Smooth muscle cell (in vitro differentiated cells): Measurements from ENCODE around the gene ROGDI. TPM values are rescaled to one million over a fixed set of nuclear protein-coding genes. Genes with fewer than 3 reads are reported as not detected.

Source experiments
- DNase-seq: peaks from one replicate; lab custom pipeline; 2025; ENCODE audit not compliant: unreplicated experiment; lab: John Stamatoyannopoulos, UW
- H2AFZ ChIP-seq: fragments of 200-600 bp; sonication (generic); 2 replicates; pipeline ENCODE4 v1.6.0; 2016; ENCODE audit warnings: antibody characterized with exemption, low read depth, mild to moderate bottlenecking
- H3F3A ChIP-seq: fragments of 200-600 bp; sonication (generic); 2 replicates; pipeline ENCODE4 v1.6.0; 2017; ENCODE audit warnings: antibody characterized with exemption, low read depth
- H3K27ac ChIP-seq: fragments of 200-600 bp; sonication (generic); 2 replicates; pipeline ENCODE4 v1.5.1; 2016; ENCODE audit warnings: low read depth, mild to moderate bottlenecking
- H3K27me3 ChIP-seq: fragments of 200-600 bp; sonication (generic); 2 replicates; pipeline ENCODE4 v1.6.1; 2016; ENCODE audit warnings: low read depth, mild to moderate bottlenecking
- H3K36me3 ChIP-seq: fragments of 200-600 bp; sonication (generic); 2 replicates; pipeline ENCODE4 v1.5.1; 2016; ENCODE audit warnings: low read depth
- H3K4me1 ChIP-seq: fragments of 200-600 bp; sonication (generic); 2 replicates; pipeline ENCODE4 v1.5.1; 2016; ENCODE audit warnings: low read depth
- H3K4me2 ChIP-seq: fragments of 200-600 bp; sonication (generic); 2 replicates; pipeline ENCODE4 v1.6.0; 2016; ENCODE audit warnings: mild to moderate bottlenecking
- H3K4me3 ChIP-seq: fragments of 200-600 bp; sonication (generic); 2 replicates; pipeline ENCODE4 v1.5.1; 2016; ENCODE audit warnings: mild to moderate bottlenecking
- H3K79me2 ChIP-seq: fragments of 200-600 bp; sonication (generic); 2 replicates; pipeline ENCODE4 v1.6.0; 2016; ENCODE audit warnings: low read depth, mild to moderate bottlenecking
- H3K9ac ChIP-seq: fragments of 200-600 bp; sonication (generic); 2 replicates; pipeline ENCODE4 v1.6.0; 2016; ENCODE audit warnings: low read depth
- H3K9me3 ChIP-seq: fragments of 200-600 bp; sonication (generic); replicated peaks from 2 replicates; pipeline ENCODE4 v1.5.1; 2016; ENCODE audit warnings: low read depth
- H4K20me1 ChIP-seq: fragments of 200-600 bp; sonication (generic); 2 replicates; pipeline ENCODE4 v1.6.0; 2016; ENCODE audit warnings: low read depth
- WGBS: methylation state at CpG from one replicate; pipeline ENCODE4 v1.1.7; 2016; ENCODE audit warnings: low lambda C conversion rate; 5-methylcytosine and 5-hydroxymethylcytosine counted together
- polyA plus RNA-seq: library from polyadenylated mRNA; unstranded; fragments of >200 nt; fragmentation: Nextera tagmentation; extraction: Ambion mirVana; gene quantifications from 2 replicates; pipeline ENCODE4 v1.2.1, GENCODE V29; 2016
- total RNA-seq: library from RNA; depleted of rRNA; stranded (reverse); fragments of >200 nt; gene quantifications from 2 replicates; pipeline ENCODE4 v1.2.3, GENCODE V29; 2014
- TF ChIP-seq, protein P1 (sequence below): fragments of 200-600 bp; sonication (generic); IDR thresholded peaks from 2 replicates; pipeline ENCODE4 v1.5.1; 2017; ENCODE audit warnings: borderline replicate concordance, mild to moderate bottlenecking, antibody characterized with exemption; ENCODE audit not compliant: insufficient read depth, poor library complexity, severe bottlenecking

Gene ROGDI
- total and polyA plus RNA-seq, 2 experiments from 2014 or later, result 21.6 to 45.6 TPM

DNA sequence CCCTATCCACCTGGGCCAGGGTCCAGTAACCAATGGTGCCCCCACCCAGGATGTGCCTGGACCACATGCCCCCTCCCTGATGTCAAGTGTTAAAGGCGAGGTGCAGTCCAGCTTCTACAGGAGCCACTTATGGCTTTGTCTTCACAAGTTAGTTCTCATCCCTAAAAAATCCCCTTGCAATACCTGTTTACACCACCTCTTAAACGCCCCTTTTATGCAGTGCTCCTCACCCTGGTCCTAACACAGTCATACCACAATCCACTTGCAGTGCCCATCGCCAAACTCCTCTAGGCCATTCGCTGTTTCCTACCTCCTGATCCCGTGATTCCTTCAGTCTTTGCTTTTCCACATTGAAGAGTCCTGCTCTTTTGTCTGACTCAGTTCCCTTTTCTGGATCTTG lies 37.5 kb upstream of the ROGDI start:
- Histone ChIP-seq H4K20me1 (peaks cover 45% of the 10 kb centered on the region), H3K79me2 (peaks cover 26% of the 10 kb centered on the region), H3K36me3 (peaks cover 15% of the 10 kb centered on the region), H3K4me3 (no peak overlapping the region), H2AFZ (no peak overlapping the region), H3K27me3 (no peaks in the 10 kb centered on the region), H3K9ac (no peak overlapping the region), H3K27ac (no peak overlapping the region), H3K4me1 (no peaks in the 10 kb centered on the region), H3K4me2 (no peak overlapping the region), H3K9me3 (no peaks in the 10 kb centered on the region), H3F3A (peaks cover 11% of the 10 kb centered on the region)
- TF ChIP-seq, protein P1, sequence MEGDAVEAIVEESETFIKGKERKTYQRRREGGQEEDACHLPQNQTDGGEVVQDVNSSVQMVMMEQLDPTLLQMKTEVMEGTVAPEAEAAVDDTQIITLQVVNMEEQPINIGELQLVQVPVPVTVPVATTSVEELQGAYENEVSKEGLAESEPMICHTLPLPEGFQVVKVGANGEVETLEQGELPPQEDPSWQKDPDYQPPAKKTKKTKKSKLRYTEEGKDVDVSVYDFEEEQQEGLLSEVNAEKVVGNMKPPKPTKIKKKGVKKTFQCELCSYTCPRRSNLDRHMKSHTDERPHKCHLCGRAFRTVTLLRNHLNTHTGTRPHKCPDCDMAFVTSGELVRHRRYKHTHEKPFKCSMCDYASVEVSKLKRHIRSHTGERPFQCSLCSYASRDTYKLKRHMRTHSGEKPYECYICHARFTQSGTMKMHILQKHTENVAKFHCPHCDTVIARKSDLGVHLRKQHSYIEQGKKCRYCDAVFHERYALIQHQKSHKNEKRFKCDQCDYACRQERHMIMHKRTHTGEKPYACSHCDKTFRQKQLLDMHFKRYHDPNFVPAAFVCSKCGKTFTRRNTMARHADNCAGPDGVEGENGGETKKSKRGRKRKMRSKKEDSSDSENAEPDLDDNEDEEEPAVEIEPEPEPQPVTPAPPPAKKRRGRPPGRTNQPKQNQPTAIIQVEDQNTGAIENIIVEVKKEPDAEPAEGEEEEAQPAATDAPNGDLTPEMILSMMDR, result no peak
- WGBS, result 95% methylated on average over 5 of the region's 5 CpGs
- no peak for DNase-seq

DNA sequence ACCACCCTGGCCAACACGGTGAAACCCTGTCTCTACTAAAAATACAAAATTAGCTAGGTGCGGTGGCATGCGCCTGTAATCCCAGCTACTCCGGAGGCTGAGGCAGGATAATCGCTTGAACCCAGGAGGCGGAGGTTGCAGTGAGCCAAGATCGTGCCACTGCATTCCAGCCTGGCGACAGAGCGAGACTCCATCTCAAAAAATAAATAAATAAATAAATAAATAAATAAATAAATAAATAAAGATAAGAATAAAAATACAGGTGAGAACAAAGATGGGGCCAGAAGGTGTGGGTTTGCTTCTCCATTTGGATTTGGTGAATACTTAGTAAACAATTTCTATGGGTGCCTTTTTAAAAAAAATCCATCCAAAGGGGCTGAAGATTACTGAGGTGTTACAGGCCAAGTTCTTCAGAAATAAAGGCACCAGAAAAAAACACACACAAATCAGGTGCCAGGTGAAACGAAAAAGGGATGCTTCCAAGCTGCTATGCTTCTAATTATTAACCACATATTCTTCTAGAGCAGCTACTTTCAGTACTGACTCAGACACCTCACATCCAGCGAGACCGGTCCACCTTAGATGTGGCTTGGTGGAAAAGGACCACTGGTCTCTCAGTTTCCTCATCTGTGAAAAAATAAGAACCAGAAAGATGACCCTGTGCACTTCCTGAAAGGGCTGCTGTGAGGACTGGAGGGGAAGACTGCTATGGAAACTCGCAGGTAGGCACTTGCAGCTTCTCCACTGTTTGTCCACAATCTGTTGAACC lies 35.5 kb upstream of the ROGDI start:
- TF ChIP-seq, protein P1, result no peak
- Histone ChIP-seq H3K79me2 (peaks cover 14% of the 10 kb centered on the region), H3K9ac (no peak overlapping the region), H2AFZ (no peak overlapping the region), H3F3A (peaks cover 11% of the 10 kb centered on the region), H3K27ac (no peak overlapping the region), H3K4me2 (no peak overlapping the region), H4K20me1 (peaks cover 55% of the 10 kb centered on the region), H3K4me3 (no peak overlapping the region), H3K27me3 (no peaks in the 10 kb centered on the region), H3K9me3 (no peaks in the 10 kb centered on the region), H3K4me1 (no peaks in the 10 kb centered on the region), H3K36me3 (peaks cover 8% of the 10 kb centered on the region)
- 89% methylated on average over 13 of the region's 13 CpGs for WGBS
- DNase-seq, result no peak

DNA sequence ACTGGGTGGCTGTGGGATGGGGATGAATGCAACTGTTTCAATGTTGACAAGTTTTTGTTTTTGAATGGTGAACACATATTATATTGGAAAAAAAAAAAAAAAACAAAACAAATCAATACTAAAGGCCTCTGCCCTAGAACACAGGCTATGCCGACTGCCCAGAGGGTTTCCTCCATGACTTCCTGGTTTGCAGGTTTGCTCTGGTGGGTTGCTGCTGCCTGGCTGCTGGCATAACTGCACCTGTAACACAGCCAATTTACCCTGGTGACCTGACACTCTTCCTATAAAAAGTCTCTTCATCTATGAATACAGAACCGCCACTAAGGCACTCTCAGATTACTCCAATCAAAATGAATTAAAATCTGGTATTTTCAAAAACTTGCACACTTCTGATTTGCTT lies 34.3 kb upstream of the ROGDI start:
- DNase-seq, result no peak
- no peak overlapping the region for H3K9ac ChIP-seq
- no peak overlapping the region for H3K4me2 ChIP-seq
- H3K27me3 ChIP-seq, result no peaks in the 10 kb centered on the region
- peaks cover 11% of the 10 kb centered on the region for H3F3A ChIP-seq
- H3K9me3 ChIP-seq, result no peaks in the 10 kb centered on the region
- peaks cover 14% of the 10 kb centered on the region for H3K79me2 ChIP-seq
- H4K20me1 ChIP-seq, result peaks cover 54% of the 10 kb centered on the region
- no peak overlapping the region for H3K27ac ChIP-seq
- no peak overlapping the region for H3K4me3 ChIP-seq
- H2AFZ ChIP-seq, result no peak overlapping the region
- 100% methylated on average over 2 of the region's 2 CpGs for WGBS
- TF ChIP-seq, protein P1, result no peak
- H3K36me3 ChIP-seq, result peaks cover 13% of the 10 kb centered on the region
- H3K4me1 ChIP-seq, result no peaks in the 10 kb centered on the region

DNA sequence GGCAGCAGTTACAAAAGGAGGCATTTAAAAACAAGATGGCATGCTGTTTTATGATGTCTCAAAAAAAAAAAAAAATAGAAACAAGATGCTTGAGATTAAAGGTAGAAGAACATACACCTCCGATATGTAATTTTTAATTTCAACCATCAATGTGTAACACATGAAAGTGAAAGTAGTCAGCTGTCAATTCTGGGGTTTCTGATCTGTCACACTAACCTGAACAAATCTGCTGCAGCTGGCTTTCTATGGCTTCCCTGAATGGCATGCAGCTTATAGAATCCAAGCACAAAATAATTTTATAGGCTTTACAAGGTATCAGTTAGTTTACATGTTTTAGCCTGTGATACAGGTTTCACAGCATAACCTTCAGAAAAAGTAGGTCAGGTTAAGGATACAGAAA lies 31.2 kb upstream of the ROGDI start:
- Histone ChIP-seq H3K27ac (no peak overlapping the region), H4K20me1 (peaks cover 37% of the 10 kb centered on the region), H3F3A (no peaks in the 10 kb centered on the region), H3K79me2 (peaks cover 14% of the 10 kb centered on the region), H3K4me1 (no peaks in the 10 kb centered on the region), H3K4me2 (no peak overlapping the region), H2AFZ (no peak overlapping the region), H3K4me3 (no peak overlapping the region), H3K9me3 (no peaks in the 10 kb centered on the region), H3K36me3 (peaks cover 17% of the 10 kb centered on the region), H3K27me3 (no peaks in the 10 kb centered on the region), H3K9ac (no peak overlapping the region)
- no peak for DNase-seq
- 100% methylated on average over 1 of the region's 1 CpG for WGBS
- TF ChIP-seq, protein P1, result no peak
